Left ventricle myocardium inferior (tissue), 1 donor: ENCODE results near the gene ANKS1B. TPM values are rescaled to one million over a fixed set of nuclear protein-coding genes. Genes with fewer than 3 reads are reported as not detected.

Experiments used
- DNase-seq: peaks from one replicate; pipeline ENCODE4 v3.0.0-alpha.2; 2020
- H3K27ac ChIP-seq: fragments of 200-600 bp; replicated peaks from 2 replicates; pipeline ENCODE4 v1.8.0; 2021
- H3K27me3 ChIP-seq: fragments of 200-600 bp; 2 replicates; pipeline ENCODE4 v1.8.0; 2021; ENCODE audit warnings: low read depth
- H3K36me3 ChIP-seq: fragments of 200-600 bp; 2 replicates; pipeline ENCODE4 v1.8.0; 2021
- H3K4me1 ChIP-seq: fragments of 200-600 bp; 2 replicates; pipeline ENCODE4 v1.8.0; 2021
- H3K4me3 ChIP-seq: fragments of 200-600 bp; 2 replicates; pipeline ENCODE4 v1.8.0; 2021; ENCODE audit warnings: mild to moderate bottlenecking, moderate library complexity
- H3K9me3 ChIP-seq: fragments of 200-600 bp; replicated peaks from 2 replicates; pipeline ENCODE4 v1.8.0; 2021
- intact Hi-C: fragments of 100-400 bp; cut with micrococcal nuclease; formaldehyde crosslinking; loops from one replicate; pipeline ENCODE4 v1.11.0; 2022
- total RNA-seq: library from RNA; stranded (reverse); fragmentation: NEBNext Ultra II Directional; extraction: Animal tissue kit (Norgen Biotek cat#: 25700); gene quantifications from one replicate; pipeline ENCODE4 v1.2.1, GENCODE V29; 2021
- TF ChIP-seq, protein P1 (sequence below): fragments of 200-600 bp; IDR thresholded peaks from 2 replicates; pipeline ENCODE4 v1.8.0; 2021; ENCODE audit warnings: antibody characterized with exemption, mild to moderate bottlenecking, borderline replicate concordance
- donor health status: DM: no; HTN: yes; CAD: no; lungs with severe emphysema.

The ANKS1B gene
- total RNA-seq, 1 donor from 2014 or later, result 1.6 TPM

DNA sequence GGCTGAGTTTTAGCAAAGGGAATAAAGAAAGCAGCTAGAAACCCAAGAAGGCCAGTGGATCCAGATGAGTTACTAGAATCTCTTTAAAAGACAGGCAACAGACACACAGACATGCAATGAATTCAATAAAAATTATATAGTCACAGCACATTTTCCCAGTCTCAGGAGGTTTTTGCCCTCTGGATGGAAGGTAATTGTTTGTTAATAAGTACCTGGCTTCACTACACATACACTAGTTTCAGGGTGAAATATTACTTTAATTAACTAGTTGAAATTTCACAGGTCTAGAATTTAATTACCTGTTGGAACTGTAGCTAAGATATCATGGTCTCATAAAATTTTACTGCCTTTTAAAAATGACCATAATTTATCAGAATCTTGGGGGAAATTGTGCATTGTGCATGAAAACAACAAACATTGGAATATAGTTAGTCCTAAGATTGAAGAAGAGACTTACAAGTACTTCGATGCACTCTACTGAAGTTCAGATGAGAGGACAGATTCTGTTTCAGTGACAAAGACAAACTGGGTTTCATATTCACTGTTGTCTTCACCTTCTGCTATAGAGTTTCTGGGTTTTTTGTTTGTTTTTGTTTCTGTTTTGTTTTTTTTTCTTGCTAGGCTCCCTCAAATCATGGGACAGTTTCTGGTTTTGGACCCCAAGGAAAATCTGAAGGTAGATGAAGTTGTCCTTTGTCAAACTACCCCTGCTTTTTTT, 614.2 kb downstream of the ANKS1B start:
- Histone ChIP-seq H3K36me3 (no peaks in the 10 kb centered on the region), H3K4me1 (no peaks in the 10 kb centered on the region), H3K27me3 (no peaks in the 10 kb centered on the region), H3K27ac (no peak overlapping the region), H3K9me3 (no peaks in the 10 kb centered on the region), H3K4me3 (no peak overlapping the region)
- intact Hi-C loops, result no loop called here
- TF ChIP-seq, protein P1, sequence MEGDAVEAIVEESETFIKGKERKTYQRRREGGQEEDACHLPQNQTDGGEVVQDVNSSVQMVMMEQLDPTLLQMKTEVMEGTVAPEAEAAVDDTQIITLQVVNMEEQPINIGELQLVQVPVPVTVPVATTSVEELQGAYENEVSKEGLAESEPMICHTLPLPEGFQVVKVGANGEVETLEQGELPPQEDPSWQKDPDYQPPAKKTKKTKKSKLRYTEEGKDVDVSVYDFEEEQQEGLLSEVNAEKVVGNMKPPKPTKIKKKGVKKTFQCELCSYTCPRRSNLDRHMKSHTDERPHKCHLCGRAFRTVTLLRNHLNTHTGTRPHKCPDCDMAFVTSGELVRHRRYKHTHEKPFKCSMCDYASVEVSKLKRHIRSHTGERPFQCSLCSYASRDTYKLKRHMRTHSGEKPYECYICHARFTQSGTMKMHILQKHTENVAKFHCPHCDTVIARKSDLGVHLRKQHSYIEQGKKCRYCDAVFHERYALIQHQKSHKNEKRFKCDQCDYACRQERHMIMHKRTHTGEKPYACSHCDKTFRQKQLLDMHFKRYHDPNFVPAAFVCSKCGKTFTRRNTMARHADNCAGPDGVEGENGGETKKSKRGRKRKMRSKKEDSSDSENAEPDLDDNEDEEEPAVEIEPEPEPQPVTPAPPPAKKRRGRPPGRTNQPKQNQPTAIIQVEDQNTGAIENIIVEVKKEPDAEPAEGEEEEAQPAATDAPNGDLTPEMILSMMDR, result no peak
- no peak for DNase-seq

DNA sequence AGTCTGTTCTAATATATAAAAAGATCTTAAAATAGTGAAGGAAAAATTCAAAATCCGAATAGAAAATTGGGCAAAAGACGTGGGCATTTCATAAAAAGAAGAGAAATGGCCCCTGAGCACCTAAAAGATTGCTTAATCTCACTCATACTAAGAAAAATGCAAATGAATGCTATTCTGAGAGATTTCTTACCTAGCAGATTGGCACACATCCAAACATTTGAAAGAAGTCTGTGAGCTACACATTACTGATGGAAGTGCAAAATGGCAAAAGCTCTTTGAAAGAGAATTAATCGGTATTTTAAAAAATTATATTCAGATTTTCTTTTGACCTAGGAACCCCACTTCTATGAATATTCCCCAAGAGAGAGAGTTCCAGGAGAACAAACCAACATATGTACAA, 617.6 kb downstream of the ANKS1B start:
- TF ChIP-seq, protein P1, result no peak
- no peak overlapping the region for H3K27ac ChIP-seq

DNA sequence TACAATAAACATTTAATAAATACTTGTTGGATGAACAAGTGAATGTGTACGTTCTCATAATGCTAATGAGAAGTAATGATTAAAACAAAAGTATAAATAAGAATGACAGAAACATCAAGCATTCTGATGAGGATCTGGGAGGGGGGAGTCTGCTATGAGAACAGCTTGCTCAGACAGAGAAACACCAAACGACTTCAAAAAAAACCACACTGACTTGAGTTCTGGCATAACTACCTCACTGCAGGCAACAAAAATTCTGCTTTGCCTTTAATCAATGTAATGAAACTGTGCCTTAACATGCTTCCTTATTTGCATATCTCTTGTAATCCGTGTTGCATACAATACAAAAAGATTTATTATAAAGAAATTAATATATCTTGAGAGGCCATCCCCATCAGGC, 632.5 kb downstream of the ANKS1B start:
- TF ChIP-seq, protein P1, result no peak

More for the DNA sequence above, 617.6 kb downstream of the ANKS1B start:
- H3K27me3 ChIP-seq, result no peaks in the 10 kb centered on the region
- no peaks in the 10 kb centered on the region for H3K9me3 ChIP-seq
- no peak for DNase-seq
- H3K4me1 ChIP-seq, result no peaks in the 10 kb centered on the region
- H3K4me3 ChIP-seq, result no peak overlapping the region
- intact Hi-C loops, result no loop called here
- no peaks in the 10 kb centered on the region for H3K36me3 ChIP-seq

DNA sequence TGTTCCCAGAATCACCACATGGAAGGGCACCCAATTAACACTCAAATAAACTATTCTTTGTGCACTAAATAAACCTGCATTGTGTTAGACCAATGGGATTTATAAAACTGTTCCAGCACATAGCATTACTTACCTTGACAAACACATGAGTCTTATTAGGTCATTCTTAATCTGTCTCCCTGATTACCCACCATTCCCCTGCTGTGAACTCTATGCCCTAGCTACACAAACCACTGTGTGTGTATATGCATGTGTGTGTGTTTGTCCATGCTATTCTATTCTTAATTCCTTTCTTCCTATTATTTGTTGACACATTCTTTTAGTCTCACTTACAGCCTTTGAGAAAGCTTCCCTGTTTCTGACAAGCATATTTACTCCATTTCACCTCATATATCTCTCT, 640.8 kb downstream of the ANKS1B start:
- intact Hi-C loops, result no loop called here
- Histone ChIP-seq H3K9me3 (peaks cover 1% of the 10 kb centered on the region), H3K27me3 (no peaks in the 10 kb centered on the region), H3K4me1 (no peaks in the 10 kb centered on the region), H3K36me3 (no peaks in the 10 kb centered on the region), H3K27ac (no peak overlapping the region), H3K4me3 (no peak overlapping the region)
- TF ChIP-seq, protein P1, result no peak
- DNase-seq, result no peak

More for the DNA sequence above, 632.5 kb downstream of the ANKS1B start:
- Histone ChIP-seq H3K27ac (no peak overlapping the region), H3K4me1 (no peaks in the 10 kb centered on the region), H3K36me3 (no peaks in the 10 kb centered on the region), H3K4me3 (no peak overlapping the region), H3K27me3 (no peaks in the 10 kb centered on the region), H3K9me3 (peaks cover 10% of the 10 kb centered on the region)
- intact Hi-C loops, result no loop called here
- DNase-seq, result no peak

DNA sequence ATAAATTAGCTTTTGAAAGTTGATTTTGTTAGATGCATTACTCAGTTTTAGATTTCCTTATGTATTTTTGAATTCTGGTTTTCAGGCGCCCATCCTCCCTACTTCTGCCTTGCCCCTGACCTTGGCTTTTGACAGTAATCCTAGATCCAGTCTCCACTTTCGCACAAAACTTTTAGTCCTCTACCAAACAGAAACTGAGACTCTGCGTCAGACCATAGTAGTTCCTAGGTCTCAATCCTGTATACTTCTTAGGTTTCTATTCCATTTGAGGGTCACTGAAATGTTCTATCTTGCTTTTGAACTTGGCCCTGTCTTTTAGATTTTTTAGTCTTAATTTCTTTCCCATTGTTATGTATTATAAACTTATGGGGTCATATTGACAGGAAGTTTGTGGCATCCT, 645.1 kb downstream of the ANKS1B start:
- H3K27ac ChIP-seq, result no peak overlapping the region
- peaks cover 7% of the 10 kb centered on the region for H3K9me3 ChIP-seq
- intact Hi-C loops, result no loop called here
- H3K36me3 ChIP-seq, result no peaks in the 10 kb centered on the region
- no peaks in the 10 kb centered on the region for H3K27me3 ChIP-seq
- no peaks in the 10 kb centered on the region for H3K4me1 ChIP-seq
- no peak overlapping the region for H3K4me3 ChIP-seq
- DNase-seq, result no peak
- TF ChIP-seq, protein P1, result no peak
